ENCODE measurements around the gene TSPAN9. TPM values are rescaled to one million over a fixed set of nuclear protein-coding genes. Genes with fewer than 3 reads are reported as not detected.

TSPAN9 gene
- total RNA-seq, 2 donors from 2014 or later: 39.5 to 50.2 TPM

- no peak for ATAC-seq (ENCODE audit: insufficient number of reproducible peaks, low FRiP score, low read depth)
- H3K9me3 ChIP-seq: no peaks in the 10 kb centered on the region
- no peak overlapping the region for H3K4me3 ChIP-seq
- H3K27ac ChIP-seq: no peak overlapping the region
- H3K4me1 ChIP-seq (ENCODE audit: control insufficient read depth in 1 of 2, low read depth in 2 of 2): no peaks in the 10 kb centered on the region
- no peaks in the 10 kb centered on the region for H3K36me3 ChIP-seq
- no peaks in the 10 kb centered on the region for H3K27me3 ChIP-seq (replicated peaks; ENCODE audit: insufficient read depth)
- no peak for DNase-seq (ENCODE audit: low spot score)
- no peak for TF ChIP-seq CTCF (IDR thresholded peaks at IDR 0.05)
Observed at GRCh38 chr12:3049611-3050249, 27.4 kb upstream of the TSPAN9 start.

- H3K4me1 ChIP-seq (ENCODE audit: control insufficient read depth in 1 of 2, low read depth in 2 of 2): no peaks in the 10 kb centered on the region
- no peaks in the 10 kb centered on the region for H3K27me3 ChIP-seq (replicated peaks; ENCODE audit: insufficient read depth)
- H3K36me3 ChIP-seq: no peaks in the 10 kb centered on the region
- DNase-seq (ENCODE audit: low spot score) (no peak), ATAC-seq (ENCODE audit: insufficient number of reproducible peaks, low FRiP score, low read depth) (no peak)
- H3K9me3 ChIP-seq: no peaks in the 10 kb centered on the region
- no peak for TF ChIP-seq CTCF (IDR thresholded peaks at IDR 0.05)
- H3K27ac ChIP-seq: no peak overlapping the region
- H3K4me3 ChIP-seq: no peak overlapping the region
Observed at GRCh38 chr12:3054374-3054773, 22.8 kb upstream of the TSPAN9 start.

- no peaks in the 10 kb centered on the region for H3K36me3 ChIP-seq
- H3K27me3 ChIP-seq (replicated peaks; ENCODE audit: insufficient read depth): no peaks in the 10 kb centered on the region
- no peak for DNase-seq (ENCODE audit: low spot score)
- ATAC-seq (ENCODE audit: insufficient number of reproducible peaks, low FRiP score, low read depth): no peak
- TF ChIP-seq CTCF (IDR thresholded peaks at IDR 0.05): no peak
- H3K9me3 ChIP-seq: no peaks in the 10 kb centered on the region
- no peak overlapping the region for H3K27ac ChIP-seq
- no peak overlapping the region for H3K4me3 ChIP-seq
- H3K4me1 ChIP-seq (ENCODE audit: control insufficient read depth in 1 of 2, low read depth in 2 of 2): no peaks in the 10 kb centered on the region
Observed at GRCh38 chr12:3055026-3055703, 22.0 kb upstream of the TSPAN9 start.

GRCh38 chr12:3055704-3056467, 21.3 kb upstream of the TSPAN9 start:
- Histone ChIP-seq H3K27ac (no peak overlapping the region), H3K4me1 (ENCODE audit: control insufficient read depth in 1 of 2, low read depth in 2 of 2) (no peaks in the 10 kb centered on the region), H3K36me3 (no peaks in the 10 kb centered on the region), H3K27me3 (replicated peaks; ENCODE audit: insufficient read depth) (no peaks in the 10 kb centered on the region), H3K9me3 (no peaks in the 10 kb centered on the region), H3K4me3 (no peak overlapping the region)
- ATAC-seq (ENCODE audit: insufficient number of reproducible peaks, low FRiP score, low read depth) (no peak), DNase-seq (ENCODE audit: low spot score) (no peak)
- no peak for TF ChIP-seq CTCF (IDR thresholded peaks at IDR 0.05)

GRCh38 chr12:3061059-3061458, 16.1 kb upstream of the TSPAN9 start:
- no peak for TF ChIP-seq CTCF (IDR thresholded peaks at IDR 0.05)
- ATAC-seq (ENCODE audit: insufficient number of reproducible peaks, low FRiP score, low read depth) (no peak), DNase-seq (ENCODE audit: low spot score) (no peak)
- H3K4me1 ChIP-seq (ENCODE audit: control insufficient read depth in 1 of 2, low read depth in 2 of 2): no peaks in the 10 kb centered on the region
- peaks cover 4% of the 10 kb centered on the region for H3K9me3 ChIP-seq
- no peak overlapping the region for H3K27ac ChIP-seq
- H3K4me3 ChIP-seq: no peak overlapping the region
- no peaks in the 10 kb centered on the region for H3K36me3 ChIP-seq
- H3K27me3 ChIP-seq (replicated peaks; ENCODE audit: insufficient read depth): peaks cover 6% of the 10 kb centered on the region

Data from thoracic aorta (tissue), 2 donors.